CD14-positive monocyte (primary cell): ENCODE measurements around the gene PRSS33. TPM values are rescaled to one million over a fixed set of nuclear protein-coding genes. Genes with fewer than 3 reads are reported as not detected.

Experiments
- DNase-seq, 3 donors: peaks; one replicate each; pipeline ENCODE4 v3.0.0-alpha.2; 2011 to 2022
- H2AFZ ChIP-seq: 2 replicates; pipeline ENCODE4 v1.6.0; 2012; ENCODE audit warnings: mild to moderate bottlenecking, low read depth, low read length, inconsistent platforms; ENCODE audit not compliant: insufficient read depth, poor library complexity, severe bottlenecking
- H3K27ac ChIP-seq, 2 donors: 1 replicate in 1 of 2; 2 replicates in 1 of 2; pipeline ENCODE4 v1.5.1; 2012 to 2013; ENCODE audit warnings: low read length in 2 of 2, control low read depth in 1 of 2, inconsistent platforms in 1 of 2, low read depth in 1 of 2, mild to moderate bottlenecking in 1 of 2
- H3K27me3 ChIP-seq, 2 donors: one replicate each; pipeline versions ENCODE4 v1.6.0 to v1.6.1; 2011 to 2013; ENCODE audit warnings: low read length in 2 of 2; ENCODE audit not compliant: control insufficient read depth in 2 of 2, insufficient read depth in 2 of 2
- H3K36me3 ChIP-seq, 2 donors: replicated peaks in 1 of 2; 1 replicate in 1 of 2; 2 replicates in 1 of 2; pipeline versions ENCODE4 v1.5.1 to v1.6.1; 2012 to 2013; ENCODE audit warnings: low read length in 2 of 2, control low read depth in 1 of 2, inconsistent platforms in 1 of 2, mild to moderate bottlenecking in 1 of 2; ENCODE audit not compliant: insufficient read depth in 2 of 2, control insufficient read depth in 1 of 2
- H3K4me1 ChIP-seq, 2 donors: 1 replicate in 1 of 2; 2 replicates in 1 of 2; pipeline versions ENCODE4 v1.5.1 to v1.6.1; 2012 to 2013; ENCODE audit warnings: low read length in 2 of 2, control low read depth in 1 of 2, inconsistent platforms in 1 of 2, mild to moderate bottlenecking in 1 of 2, moderate library complexity in 1 of 2; ENCODE audit not compliant: insufficient read depth in 2 of 2, control insufficient read depth in 1 of 2
- H3K4me2 ChIP-seq: replicated peaks from 2 replicates; pipeline ENCODE3; 2012; ENCODE audit warnings: low read length, moderate library complexity, mild to moderate bottlenecking; ENCODE audit not compliant: poor library complexity, severe bottlenecking; ENCODE audit errors: extremely low read depth
- H3K4me3 ChIP-seq, 3 experiments: fragments of 200-600 bp in 1 of 3; sonication (generic) in 1 of 3; replicated peaks in 1 of 3; 1 replicate in 2 of 3; 2 replicates in 1 of 3; pipeline ENCODE4 v1.5.1; 2011 to 2013; ENCODE audit warnings: low read length in 3 of 3, mild to moderate bottlenecking in 3 of 3, control low read depth in 2 of 3, low read depth in 2 of 3, inconsistent platforms in 1 of 3, moderate library complexity in 1 of 3
- H3K79me2 ChIP-seq: 2 replicates; pipeline ENCODE4 v1.6.0; 2012; ENCODE audit warnings: mild to moderate bottlenecking, control low read depth, inconsistent platforms, low read length, moderate library complexity; ENCODE audit not compliant: insufficient read depth
- H3K9ac ChIP-seq: 2 replicates; pipeline ENCODE4 v1.6.0; 2017; ENCODE audit warnings: low read length, mild to moderate bottlenecking; ENCODE audit not compliant: insufficient read depth, poor library complexity, severe bottlenecking
- H3K9me3 ChIP-seq, 2 donors: replicated peaks in 1 of 2; 1 replicate in 1 of 2; 2 replicates in 1 of 2; pipeline versions ENCODE4 v1.5.1 to v1.6.1; 2012 to 2013; ENCODE audit warnings: low read length in 2 of 2, control low read depth in 1 of 2; ENCODE audit not compliant: control insufficient read depth in 1 of 2, insufficient read depth in 1 of 2
- H4K20me1 ChIP-seq: 2 replicates; pipeline ENCODE4 v1.6.0; 2012; ENCODE audit warnings: mild to moderate bottlenecking, low read length, control low read depth, moderate library complexity; ENCODE audit not compliant: insufficient read depth
- H3K27ac Mint-ChIP-seq, 7 donors: one replicate each; pipeline ENCODE4 v1.8.0; 2020; ENCODE audit warnings: mild to moderate bottlenecking in 7 of 7, mixed read lengths in 7 of 7, moderate library complexity in 6 of 7, inconsistent platforms in 2 of 7
- H3K27me3 Mint-ChIP-seq, 3 donors: one replicate each; pipeline ENCODE4 v1.8.0; 2021 to 2022; ENCODE audit warnings: low read depth in 3 of 3, mild to moderate bottlenecking in 3 of 3, mixed read lengths in 3 of 3, moderate library complexity in 3 of 3, inconsistent platforms in 1 of 3
- H3K36me3 Mint-ChIP-seq, 2 donors: one replicate each; pipeline ENCODE4 v1.8.0; 2020; ENCODE audit warnings: mixed read lengths in 2 of 2, inconsistent platforms in 1 of 2, mild to moderate bottlenecking in 1 of 2
- H3K4me1 Mint-ChIP-seq: one replicate; pipeline ENCODE4 v1.8.0; 2020; ENCODE audit warnings: mild to moderate bottlenecking, mixed read lengths
- H3K4me3 Mint-ChIP-seq, 2 donors: one replicate each; pipeline ENCODE4 v1.8.0; 2020; ENCODE audit warnings: mild to moderate bottlenecking in 2 of 2, mixed read lengths in 2 of 2, moderate library complexity in 1 of 2
- H3K9me3 Mint-ChIP-seq, 7 donors: one replicate each; pipeline ENCODE4 v1.8.0; 2020 to 2022; ENCODE audit warnings: mixed read lengths in 7 of 7, mild to moderate bottlenecking in 6 of 7, moderate library complexity in 6 of 7, inconsistent platforms in 2 of 7
- WGBS: methylation state at CpG from one replicate; pipeline ENCODE4 v1.1.5; 2013; ENCODE audit warnings: missing lambda C conversion rate; ENCODE audit not compliant: insufficient coverage; 5-methylcytosine and 5-hydroxymethylcytosine counted together
- intact Hi-C, 2 donors: fragments of 100-400 bp; cut with micrococcal nuclease; formaldehyde crosslinking; loops; one replicate each; pipeline versions ENCODE4 v1.15.0 to v1.15.1; 2023
- polyA plus RNA-seq, 3 donors: library from polyadenylated mRNA; depleted of rRNA in 1 of 3; unstranded in 2 of 3; stranded (reverse) in 1 of 3; fragments of 300-500 nt in 2 of 3; fragments of >200 nt in 1 of 3; fragmentation: Illumina TruSeq in 2 of 3; gene quantifications; 1 replicate in 2 of 3; 2 replicates in 1 of 3; pipeline ENCODE4 v1.2.3, GENCODE V29; 2012 to 2021
- TF ChIP-seq, protein P1 (sequence below): fragments of 200-600 bp; IDR thresholded peaks from one replicate; pipeline ENCODE4 v1.8.0; 2022; ENCODE audit warnings: antibody characterized with exemption, mild to moderate bottlenecking

The PRSS33 gene
- polyA plus RNA-seq, 3 donors, result 0.05 TPM; not detected in 2

DNA sequence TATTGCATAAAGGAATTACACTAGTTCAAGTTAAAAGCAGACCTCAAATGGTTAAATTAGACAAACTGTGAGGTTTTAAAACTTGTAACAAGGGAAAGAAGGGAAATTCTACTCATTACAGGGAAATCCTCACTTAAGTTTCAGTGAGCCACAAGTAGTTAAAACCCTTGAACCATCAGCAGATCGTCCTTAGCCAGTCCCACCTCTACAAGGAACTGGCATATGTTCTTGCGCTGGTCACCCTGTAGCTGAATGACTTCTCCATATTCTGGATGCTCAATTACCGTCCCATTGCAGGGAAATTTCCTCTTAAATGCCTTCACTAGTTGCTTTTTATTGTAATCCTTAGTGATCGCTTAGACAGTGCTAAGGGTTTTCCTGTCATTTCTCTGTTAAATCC is 35.1 kb upstream of the PRSS33 start:
- Mint-ChIP-seq H3K36me3 (no peaks in the 10 kb centered on the region), H3K4me1 (peaks cover 3% of the 10 kb centered on the region), H3K4me3 (no peak overlapping the region), H3K27ac (no peak overlapping the region), H3K27me3 (peaks cover 2 to 6% (median 5%) of the 10 kb centered on the region in 3 donors), H3K9me3 (no peaks in the 10 kb centered on the region)
- H3K4me2 ChIP-seq, result no peak overlapping the region
- DNase-seq, result no peak
- no peaks in the 10 kb centered on the region for H3K36me3 ChIP-seq
- 37% methylated on average over 3 of the region's 4 CpGs for WGBS
- no peak overlapping the region for H2AFZ ChIP-seq
- no peak overlapping the region for H3K4me3 ChIP-seq
- TF ChIP-seq, protein P1, sequence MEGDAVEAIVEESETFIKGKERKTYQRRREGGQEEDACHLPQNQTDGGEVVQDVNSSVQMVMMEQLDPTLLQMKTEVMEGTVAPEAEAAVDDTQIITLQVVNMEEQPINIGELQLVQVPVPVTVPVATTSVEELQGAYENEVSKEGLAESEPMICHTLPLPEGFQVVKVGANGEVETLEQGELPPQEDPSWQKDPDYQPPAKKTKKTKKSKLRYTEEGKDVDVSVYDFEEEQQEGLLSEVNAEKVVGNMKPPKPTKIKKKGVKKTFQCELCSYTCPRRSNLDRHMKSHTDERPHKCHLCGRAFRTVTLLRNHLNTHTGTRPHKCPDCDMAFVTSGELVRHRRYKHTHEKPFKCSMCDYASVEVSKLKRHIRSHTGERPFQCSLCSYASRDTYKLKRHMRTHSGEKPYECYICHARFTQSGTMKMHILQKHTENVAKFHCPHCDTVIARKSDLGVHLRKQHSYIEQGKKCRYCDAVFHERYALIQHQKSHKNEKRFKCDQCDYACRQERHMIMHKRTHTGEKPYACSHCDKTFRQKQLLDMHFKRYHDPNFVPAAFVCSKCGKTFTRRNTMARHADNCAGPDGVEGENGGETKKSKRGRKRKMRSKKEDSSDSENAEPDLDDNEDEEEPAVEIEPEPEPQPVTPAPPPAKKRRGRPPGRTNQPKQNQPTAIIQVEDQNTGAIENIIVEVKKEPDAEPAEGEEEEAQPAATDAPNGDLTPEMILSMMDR, result no peak
- H3K27me3 ChIP-seq, result no peaks in the 10 kb centered on the region
- no peak overlapping the region for H3K27ac ChIP-seq
- intact Hi-C loops, result loop anchor here (5.0 kb wide), 2 partner anchors 35 to 40 kb away; partner anchors contain the start of gene PRSS33 (in 1 of the 2)
- no peaks in the 10 kb centered on the region for H3K9me3 ChIP-seq
- no peaks in the 10 kb centered on the region for H3K79me2 ChIP-seq
- H4K20me1 ChIP-seq, result no peaks in the 10 kb centered on the region
- no peak overlapping the region for H3K9ac ChIP-seq
- H3K4me1 ChIP-seq, result no peaks in the 10 kb centered on the region

DNA sequence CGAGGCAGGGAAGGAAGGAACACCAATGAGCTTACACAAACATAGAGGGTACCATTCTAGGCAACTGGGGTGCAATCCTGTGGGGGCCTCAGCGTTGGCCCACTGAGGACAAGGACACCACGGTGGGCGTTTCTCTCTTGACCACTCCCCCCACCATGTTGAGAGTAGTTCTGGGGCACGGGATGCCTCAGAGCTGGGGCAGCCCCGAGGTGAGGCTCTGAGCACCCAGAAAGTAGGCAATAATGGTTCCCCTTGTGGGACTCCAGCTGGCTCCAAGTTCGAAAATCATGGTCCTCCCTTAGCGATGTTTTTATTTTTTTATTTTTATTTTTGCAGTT is 34.8 kb upstream of the PRSS33 start:
- Histone ChIP-seq H3K27ac (no peak overlapping the region), H3K9ac (no peak overlapping the region), H3K36me3 (no peaks in the 10 kb centered on the region), H3K9me3 (no peaks in the 10 kb centered on the region), H4K20me1 (no peaks in the 10 kb centered on the region), H3K4me3 (no peak overlapping the region), H3K4me1 (no peaks in the 10 kb centered on the region), H3K4me2 (no peak overlapping the region), H2AFZ (no peak overlapping the region), H3K27me3 (no peaks in the 10 kb centered on the region), H3K79me2 (no peaks in the 10 kb centered on the region)
- Mint-ChIP-seq H3K27ac (no peak overlapping the region), H3K9me3 (no peaks in the 10 kb centered on the region), H3K4me1 (peaks cover 3% of the 10 kb centered on the region), H3K36me3 (no peaks in the 10 kb centered on the region), H3K4me3 (no peak overlapping the region), H3K27me3 (peaks cover 2 to 6% (median 4%) of the 10 kb centered on the region in 3 donors)
- TF ChIP-seq, protein P1, result no peak
- intact Hi-C loops, result loop anchor here (5.0 kb wide), 2 partner anchors 35 to 40 kb away; partner anchors contain the start of gene PRSS33 (in 1 of the 2)
- WGBS, result 100% methylated on average over 3 of the region's 8 CpGs
- DNase-seq, result no peak
